Upper lobe of left lung (tissue), 4 donors: ENCODE data around the gene STEAP3.

ENCODE experiments used
- POLR2A ChIP-seq, 4 donors: fragments of 450-650 bp; IDR thresholded peaks; one replicate each; pipeline ENCODE4 v1.5.1; 2016 to 2017; ENCODE audit warnings: antibody characterized with exemption in 4 of 4, mild to moderate bottlenecking in 2 of 4
- TF ChIP-seq, protein P1 (sequence below), 6 experiments: fragments of 450-650 bp in 4 of 6; fragments of 200-600 bp in 2 of 6; sonication (generic) in 2 of 6; IDR thresholded peaks; one replicate each; pipeline ENCODE4 v1.5.1; 2016 to 2019; ENCODE audit warnings: antibody characterized with exemption in 6 of 6

DNA sequence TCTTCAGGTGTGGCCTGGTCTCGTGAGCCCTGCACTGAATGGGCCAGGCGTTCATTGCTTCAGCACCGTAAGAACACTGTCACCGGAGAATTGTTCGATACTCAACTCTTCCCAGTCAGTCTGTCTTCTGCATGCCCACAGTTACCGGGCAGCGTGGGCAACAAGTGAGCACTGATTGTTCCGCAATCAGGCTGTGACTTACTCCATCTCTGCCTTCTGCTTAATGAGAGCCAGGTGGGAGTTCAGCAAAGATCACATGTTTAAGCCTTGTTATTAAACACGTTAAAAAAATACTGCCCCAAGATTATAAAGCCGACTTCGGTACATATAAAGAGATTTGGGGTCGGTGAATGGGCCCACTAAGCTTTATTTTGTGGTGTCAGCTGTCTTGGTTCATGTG lies 3.7 kb downstream of the STEAP3 start:
- TF ChIP-seq, protein P1, sequence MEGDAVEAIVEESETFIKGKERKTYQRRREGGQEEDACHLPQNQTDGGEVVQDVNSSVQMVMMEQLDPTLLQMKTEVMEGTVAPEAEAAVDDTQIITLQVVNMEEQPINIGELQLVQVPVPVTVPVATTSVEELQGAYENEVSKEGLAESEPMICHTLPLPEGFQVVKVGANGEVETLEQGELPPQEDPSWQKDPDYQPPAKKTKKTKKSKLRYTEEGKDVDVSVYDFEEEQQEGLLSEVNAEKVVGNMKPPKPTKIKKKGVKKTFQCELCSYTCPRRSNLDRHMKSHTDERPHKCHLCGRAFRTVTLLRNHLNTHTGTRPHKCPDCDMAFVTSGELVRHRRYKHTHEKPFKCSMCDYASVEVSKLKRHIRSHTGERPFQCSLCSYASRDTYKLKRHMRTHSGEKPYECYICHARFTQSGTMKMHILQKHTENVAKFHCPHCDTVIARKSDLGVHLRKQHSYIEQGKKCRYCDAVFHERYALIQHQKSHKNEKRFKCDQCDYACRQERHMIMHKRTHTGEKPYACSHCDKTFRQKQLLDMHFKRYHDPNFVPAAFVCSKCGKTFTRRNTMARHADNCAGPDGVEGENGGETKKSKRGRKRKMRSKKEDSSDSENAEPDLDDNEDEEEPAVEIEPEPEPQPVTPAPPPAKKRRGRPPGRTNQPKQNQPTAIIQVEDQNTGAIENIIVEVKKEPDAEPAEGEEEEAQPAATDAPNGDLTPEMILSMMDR (IDR thresholded peaks at IDR 0.05) = no peak
- TF ChIP-seq POLR2A (IDR thresholded peaks at IDR 0.05) = no peak
